HG02870 (cell line): ENCODE measurements around the gene CLCC1.

Experiments
- ATAC-seq: cut with Tn5 transposase; IDR thresholded peaks from one replicate; pipeline ENCODE4 v1.9.1; 2021; ENCODE audit warnings: mild to moderate bottlenecking, moderate library complexity; ENCODE audit not compliant: unreplicated experiment

CLCC1 gene

GRCh38 chr1:108925920-108926319, 37.4 kb downstream of the CLCC1 start:
- no peak for ATAC-seq

GRCh38 chr1:108916788-108917187, 46.5 kb downstream of the CLCC1 start:
- no peak for ATAC-seq
